Caco-2 (cell line): ENCODE results near the gene COPZ1. TPM values are rescaled to one million over a fixed set of nuclear protein-coding genes. Genes with fewer than 3 reads are reported as not detected.

ENCODE experiments used
- BruUV-seq: library from RNA; stranded (reverse); fragments of 400-500 nt; replicated peaks from 2 replicates; lab custom pipeline; 2021; lab: Mats Ljungman, UMichigan
- CTCF ChIA-PET: fragments of 300-600 bp; sonication (Branson Sonifier 250); formaldehyde crosslinking; loops from one replicate; lab custom pipeline; 2022; ENCODE audit warnings: antibody characterized with exemption; lab: Charles Lee
- POLR2A ChIA-PET: fragments of 300-600 bp; sonication (Branson Sonifier 250); formaldehyde crosslinking; loops from one replicate; lab custom pipeline; 2022; ENCODE audit warnings: antibody characterized with exemption; lab: Charles Lee
- DNase-seq, 2 experiments: peaks; one replicate each; pipeline versions ENCODE4 v3.0.0 to v3.0.0-alpha.2; 2020 to 2022
- H3K27me3 ChIP-seq: replicated peaks from 2 replicates; pipeline ENCODE4 v1.6.0; 2011; ENCODE audit warnings: low read length; ENCODE audit not compliant: control insufficient read depth, insufficient read depth
- H3K36me3 ChIP-seq: 2 replicates; pipeline ENCODE4 v1.5.1; 2011; ENCODE audit warnings: low read length; ENCODE audit not compliant: control insufficient read depth, insufficient read depth
- H3K4me1 ChIP-seq: fragments of 250-450 bp; sonication (Bioruptor Pico); 2 replicates; pipeline ENCODE4 v1.5.1; 2020; ENCODE audit warnings: mild to moderate bottlenecking
- H3K4me3 ChIP-seq: 2 replicates; pipeline ENCODE4 v1.5.1; 2011; ENCODE audit warnings: low read depth, mild to moderate bottlenecking, control low read depth, low read length
- H3K9me3 ChIP-seq: fragments of 250-450 bp; sonication (Bioruptor Pico); 2 replicates; pipeline ENCODE4 v1.5.1; 2020; ENCODE audit warnings: mild to moderate bottlenecking, moderate library complexity
- H3K27ac Mint-ChIP-seq: one replicate; pipeline ENCODE4 v1.8.0; 2022; ENCODE audit warnings: mixed read lengths; ENCODE audit not compliant: unreplicated experiment
- H3K27me3 Mint-ChIP-seq: one replicate; pipeline ENCODE4 v1.8.0; 2022; ENCODE audit warnings: mixed read lengths; ENCODE audit not compliant: insufficient read depth, unreplicated experiment
- H3K36me3 Mint-ChIP-seq: one replicate; pipeline ENCODE4 v1.8.0; 2022; ENCODE audit warnings: mild to moderate bottlenecking, mixed read lengths; ENCODE audit not compliant: insufficient read depth, unreplicated experiment
- H3K4me1 Mint-ChIP-seq: one replicate; pipeline ENCODE4 v1.8.0; 2022; ENCODE audit warnings: low read depth, mixed read lengths; ENCODE audit not compliant: unreplicated experiment
- H3K4me3 Mint-ChIP-seq: one replicate; pipeline ENCODE4 v1.8.0; 2022; ENCODE audit warnings: mild to moderate bottlenecking, moderate library complexity, mixed read lengths; ENCODE audit not compliant: unreplicated experiment
- H3K9me3 Mint-ChIP-seq: one replicate; pipeline ENCODE4 v1.8.0; 2022; ENCODE audit warnings: mixed read lengths; ENCODE audit not compliant: unreplicated experiment
- intact Hi-C: fragments of 100-400 bp; cut with micrococcal nuclease; formaldehyde crosslinking; loops from one replicate; pipeline ENCODE4 v1.10.0; 2022; ENCODE audit not compliant: unreplicated experiment
- total RNA-seq: library from RNA; stranded (reverse); gene quantifications from 2 replicates; pipeline ENCODE4 v1.2.3, GENCODE V29; 2022
- TF ChIP-seq, protein P1 (sequence below), 2 experiments: fragments of 200-600 bp in 1 of 2; IDR thresholded peaks; 1 replicate in 1 of 2; 2 replicates in 1 of 2; pipeline versions ENCODE4 v1.5.1 to v1.8.0; 2011 to 2022; ENCODE audit warnings: antibody characterized with exemption in 1 of 2, control low read depth in 1 of 2, inconsistent platforms in 1 of 2, low read depth in 1 of 2, low read length in 1 of 2, mild to moderate bottlenecking in 1 of 2, moderate library complexity in 1 of 2; ENCODE audit not compliant: insufficient read depth in 1 of 2, severe bottlenecking in 1 of 2, unreplicated experiment in 1 of 2

Gene COPZ1
- total RNA-seq, 1 experiment from 2014 or later: 129 TPM

DNA sequence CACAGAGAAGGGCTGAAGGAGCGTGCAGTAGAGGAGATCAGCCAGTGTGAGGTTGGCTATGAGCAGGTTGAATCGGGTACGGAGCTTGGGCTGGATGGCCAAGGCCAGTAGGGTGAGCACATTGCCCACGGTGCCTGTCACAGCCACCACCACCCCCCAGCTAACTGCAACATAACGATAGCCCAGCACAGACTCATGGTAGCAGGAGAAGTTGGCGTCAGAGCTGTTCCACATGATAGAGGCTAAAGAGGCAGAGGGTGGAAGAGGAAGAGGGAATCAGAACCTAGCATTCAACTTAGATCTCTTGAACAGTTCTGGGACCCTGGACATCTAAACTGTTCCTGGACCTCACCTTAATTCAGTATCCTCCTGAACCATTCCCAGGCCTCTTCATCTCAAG lies 38.7 kb downstream of the COPZ1 start:
- ChIA-PET POLR2A (no interaction called here), CTCF (no interaction called here)
- H3K4me1 Mint-ChIP-seq: no peaks in the 10 kb centered on the region
- no peak overlapping the region for H3K27ac Mint-ChIP-seq
- peaks cover 12% of the 10 kb centered on the region for H3K4me1 ChIP-seq
- BruUV-seq: no TSS peak
- no peaks in the 10 kb centered on the region for H3K36me3 ChIP-seq
- TF ChIP-seq, protein P1, sequence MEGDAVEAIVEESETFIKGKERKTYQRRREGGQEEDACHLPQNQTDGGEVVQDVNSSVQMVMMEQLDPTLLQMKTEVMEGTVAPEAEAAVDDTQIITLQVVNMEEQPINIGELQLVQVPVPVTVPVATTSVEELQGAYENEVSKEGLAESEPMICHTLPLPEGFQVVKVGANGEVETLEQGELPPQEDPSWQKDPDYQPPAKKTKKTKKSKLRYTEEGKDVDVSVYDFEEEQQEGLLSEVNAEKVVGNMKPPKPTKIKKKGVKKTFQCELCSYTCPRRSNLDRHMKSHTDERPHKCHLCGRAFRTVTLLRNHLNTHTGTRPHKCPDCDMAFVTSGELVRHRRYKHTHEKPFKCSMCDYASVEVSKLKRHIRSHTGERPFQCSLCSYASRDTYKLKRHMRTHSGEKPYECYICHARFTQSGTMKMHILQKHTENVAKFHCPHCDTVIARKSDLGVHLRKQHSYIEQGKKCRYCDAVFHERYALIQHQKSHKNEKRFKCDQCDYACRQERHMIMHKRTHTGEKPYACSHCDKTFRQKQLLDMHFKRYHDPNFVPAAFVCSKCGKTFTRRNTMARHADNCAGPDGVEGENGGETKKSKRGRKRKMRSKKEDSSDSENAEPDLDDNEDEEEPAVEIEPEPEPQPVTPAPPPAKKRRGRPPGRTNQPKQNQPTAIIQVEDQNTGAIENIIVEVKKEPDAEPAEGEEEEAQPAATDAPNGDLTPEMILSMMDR (IDR thresholded peaks at IDR 0.05; ENCODE audit: insufficient read depth in 1 of 2, low read depth in 1 of 2, low read length in 1 of 2, severe bottlenecking in 1 of 2, unreplicated experiment in 1 of 2): no peak
- DNase-seq: no peak
- H3K9me3 ChIP-seq: no peaks in the 10 kb centered on the region
- no peaks in the 10 kb centered on the region for H3K36me3 Mint-ChIP-seq
- intact Hi-C loops: no loop called here
- no peak overlapping the region for H3K4me3 Mint-ChIP-seq
- no peaks in the 10 kb centered on the region for H3K27me3 ChIP-seq
- no peaks in the 10 kb centered on the region for H3K27me3 Mint-ChIP-seq
- H3K9me3 Mint-ChIP-seq: no peaks in the 10 kb centered on the region
- H3K4me3 ChIP-seq: no peak overlapping the region

DNA sequence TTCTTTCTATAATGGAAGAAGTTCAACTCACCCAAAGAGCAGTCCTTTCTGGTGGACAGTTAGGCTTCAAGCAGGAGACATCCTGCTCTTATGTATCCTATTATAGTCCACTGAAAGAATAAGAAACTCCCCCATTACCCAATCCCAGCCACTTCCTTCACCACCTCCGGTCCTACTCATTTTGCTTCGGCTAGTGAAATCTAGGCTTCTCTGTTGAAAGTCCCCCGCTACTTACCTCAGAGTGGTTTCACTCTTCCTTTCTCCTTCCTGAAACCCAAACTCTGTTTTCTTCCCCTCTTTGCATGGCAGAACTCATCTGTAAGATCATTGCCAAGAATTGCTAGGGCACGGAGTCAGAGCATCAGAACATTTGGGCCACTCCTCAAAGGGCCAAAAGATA lies 39.5 kb downstream of the COPZ1 start, which contains the start of gene GPR84:
TSS of gene GPR84 (minus strand) at position 74 of the 400 bp plus-strand sequence. CDS start 635 bp downstream, outside the sequence.
- H3K4me1 Mint-ChIP-seq: no peaks in the 10 kb centered on the region
- H3K9me3 Mint-ChIP-seq: no peaks in the 10 kb centered on the region
- H3K27me3 Mint-ChIP-seq: no peaks in the 10 kb centered on the region
- TF ChIP-seq, protein P1 (IDR thresholded peaks at IDR 0.05; ENCODE audit: insufficient read depth in 1 of 2, low read depth in 1 of 2, low read length in 1 of 2, severe bottlenecking in 1 of 2, unreplicated experiment in 1 of 2): no peak
- no peaks in the 10 kb centered on the region for H3K36me3 Mint-ChIP-seq
- no peak for DNase-seq
- Histone ChIP-seq H3K4me1 (peaks cover 12% of the 10 kb centered on the region), H3K36me3 (no peaks in the 10 kb centered on the region), H3K9me3 (no peaks in the 10 kb centered on the region), H3K4me3 (no peak within 1 kb of the TSS), H3K27me3 (no peaks in the 10 kb centered on the region)
- intact Hi-C loops: no loop called here
- no peak within 1 kb of the TSS for H3K27ac Mint-ChIP-seq
- no TSS peak for BruUV-seq
- POLR2A ChIA-PET: no interaction called here
- no peak within 1 kb of the TSS for H3K4me3 Mint-ChIP-seq
- CTCF ChIA-PET: no interaction called here

DNA sequence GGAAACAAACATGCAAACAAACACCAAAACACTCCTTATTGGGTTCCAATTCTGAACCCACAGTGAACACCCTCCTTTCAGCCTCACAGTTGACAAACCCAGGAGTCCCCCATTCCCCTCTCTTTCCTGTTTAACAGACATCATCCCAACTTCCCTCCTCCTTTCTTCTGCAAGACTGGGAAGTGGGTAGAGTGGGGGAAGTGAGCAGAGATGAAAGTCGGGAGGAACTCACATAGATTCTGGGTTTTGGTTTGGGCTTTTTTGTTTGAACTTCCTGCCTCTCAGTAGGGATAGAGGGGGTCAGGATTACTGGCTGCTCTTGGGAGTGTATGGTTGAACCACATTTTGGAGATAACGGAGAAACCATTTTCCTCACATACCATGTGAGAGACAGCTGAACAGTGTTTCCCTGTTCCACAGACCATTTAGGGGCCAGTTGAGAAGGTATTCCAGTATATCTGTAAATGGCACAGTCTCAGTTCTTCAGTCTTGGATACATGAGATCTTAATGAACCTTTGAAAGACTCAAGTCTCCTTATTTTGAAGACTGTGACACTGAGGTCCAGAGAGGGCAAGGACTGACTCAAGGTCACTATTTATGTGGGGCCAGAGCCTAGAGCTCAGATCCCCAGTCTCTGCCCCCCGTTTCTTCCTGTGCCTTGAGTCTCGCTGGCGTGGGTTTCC lies 43.2 kb downstream of the COPZ1 start:
- H3K27ac Mint-ChIP-seq: no peak overlapping the region
- no peak overlapping the region for H3K4me3 ChIP-seq

More for the DNA sequence above, 43.2 kb downstream of the COPZ1 start:
- no peaks in the 10 kb centered on the region for H3K27me3 Mint-ChIP-seq
- peaks cover 8% of the 10 kb centered on the region for H3K36me3 Mint-ChIP-seq
- H3K36me3 ChIP-seq: no peaks in the 10 kb centered on the region
- peaks cover 6% of the 10 kb centered on the region; the same call in 1 of the 2 replicates for H3K4me1 ChIP-seq
- intact Hi-C loops: loop anchor here (1.0 to 2.0 kb wide), 2 partner anchors 31 to 148 kb away; no protein-coding TSS in a partner anchor
- H3K9me3 ChIP-seq: no peaks in the 10 kb centered on the region
- no peaks in the 10 kb centered on the region for H3K4me1 Mint-ChIP-seq
- ChIA-PET CTCF (interaction anchor here (0.5 to 2.4 kb wide), 10 partner anchors 9 to 1115 kb away, joined by 3 to 28 read pairs (median 5); partner anchors contain the start of gene COPZ1), POLR2A (interaction anchor here (0.6 to 1.0 kb wide), 2 partner anchors 43 to 290 kb away, joined by 3 to 11 read pairs; partner anchors contain the start of gene COPZ1)
- H3K4me3 Mint-ChIP-seq: peak overlapping the region; percentile 23
- TF ChIP-seq, protein P1 (IDR thresholded peaks at IDR 0.05; ENCODE audit: insufficient read depth in 1 of 2, low read depth in 1 of 2, low read length in 1 of 2, severe bottlenecking in 1 of 2, unreplicated experiment in 1 of 2): no peak
- H3K27me3 ChIP-seq: no peaks in the 10 kb centered on the region
- no peak for DNase-seq
- no peaks in the 10 kb centered on the region for H3K9me3 Mint-ChIP-seq
- BruUV-seq: no TSS peak
